IPS-11a (cell line): Measurements from ENCODE around the gene APBB2.

ENCODE experiments used
- H3K4me3 ChIP-seq: one replicate; pipeline ENCODE4 v1.5.1; 2013; ENCODE audit warnings: low read depth, low read length, control low read depth

The APBB2 gene

DNA sequence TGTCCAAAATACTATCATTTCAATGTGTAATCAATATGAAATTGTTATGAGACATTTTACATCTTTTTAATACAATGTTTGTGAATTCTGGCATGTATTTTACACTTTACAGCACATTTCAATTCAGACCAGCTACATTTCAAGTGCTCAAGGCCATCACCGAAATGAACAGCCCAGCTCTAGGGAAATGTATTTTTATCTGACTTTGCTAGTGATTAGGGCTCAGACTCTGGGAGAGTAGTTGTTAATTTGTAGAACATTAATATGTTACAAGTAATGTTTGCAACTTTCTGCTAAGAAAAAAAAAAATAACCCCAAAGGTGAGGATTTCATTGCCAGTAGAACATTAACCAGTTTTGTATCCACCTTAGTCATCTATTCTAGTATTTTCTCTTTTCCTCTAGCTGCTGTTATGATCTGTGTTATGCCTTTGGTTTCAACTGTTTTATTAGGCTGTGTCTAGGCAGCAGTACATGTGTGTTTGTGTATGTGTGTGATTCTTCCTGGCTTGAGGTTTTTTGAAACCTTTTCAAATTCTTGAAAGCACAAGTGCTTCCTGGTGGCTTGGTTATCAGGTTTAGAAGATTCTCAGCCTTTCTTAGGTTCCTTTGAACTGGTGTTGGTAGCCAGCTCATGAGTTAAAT lies 338.7 kb downstream of the APBB2 start:
- H3K4me3 ChIP-seq = no peak overlapping the region

DNA sequence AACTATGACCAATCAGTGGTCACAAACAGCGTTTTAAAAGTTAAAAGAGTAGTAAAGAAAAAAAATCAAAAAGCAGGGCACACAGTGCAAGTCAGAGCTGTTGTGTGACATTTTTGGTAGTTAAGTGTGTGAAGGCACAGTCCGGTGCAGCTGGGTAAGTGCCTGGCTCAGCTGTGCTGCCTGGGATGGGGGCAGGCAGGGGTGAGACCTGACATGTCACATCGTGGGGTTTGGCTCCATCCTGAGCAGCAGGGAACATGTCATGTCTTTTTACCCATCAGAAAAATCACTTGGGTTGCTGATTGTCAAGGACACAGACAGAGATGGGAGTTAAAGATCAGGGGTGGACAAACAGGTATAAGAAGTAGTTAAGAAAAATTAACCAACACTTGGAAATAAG lies 339.4 kb downstream of the APBB2 start:
- H3K4me3 ChIP-seq = no peak overlapping the region

DNA sequence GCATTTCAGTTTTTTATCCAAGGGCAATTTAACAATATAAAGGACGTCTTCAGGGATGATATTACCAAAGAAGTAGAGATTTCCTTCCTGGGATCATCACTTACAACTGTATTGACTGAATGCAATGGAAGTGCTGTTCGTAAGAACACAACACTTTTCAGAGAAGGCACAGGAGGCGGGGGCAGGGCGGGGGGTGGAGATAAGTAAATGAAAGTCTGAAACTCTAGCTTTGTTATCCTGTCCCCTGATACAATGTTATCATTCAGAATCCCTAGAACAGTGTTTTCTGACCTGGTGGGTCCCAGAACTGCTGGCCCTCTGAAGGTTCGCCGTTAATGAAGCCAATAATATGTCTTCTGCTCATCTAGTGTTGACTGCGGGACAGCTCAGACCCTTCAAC lies 340.0 kb downstream of the APBB2 start:
- H3K4me3 ChIP-seq = no peak overlapping the region

DNA sequence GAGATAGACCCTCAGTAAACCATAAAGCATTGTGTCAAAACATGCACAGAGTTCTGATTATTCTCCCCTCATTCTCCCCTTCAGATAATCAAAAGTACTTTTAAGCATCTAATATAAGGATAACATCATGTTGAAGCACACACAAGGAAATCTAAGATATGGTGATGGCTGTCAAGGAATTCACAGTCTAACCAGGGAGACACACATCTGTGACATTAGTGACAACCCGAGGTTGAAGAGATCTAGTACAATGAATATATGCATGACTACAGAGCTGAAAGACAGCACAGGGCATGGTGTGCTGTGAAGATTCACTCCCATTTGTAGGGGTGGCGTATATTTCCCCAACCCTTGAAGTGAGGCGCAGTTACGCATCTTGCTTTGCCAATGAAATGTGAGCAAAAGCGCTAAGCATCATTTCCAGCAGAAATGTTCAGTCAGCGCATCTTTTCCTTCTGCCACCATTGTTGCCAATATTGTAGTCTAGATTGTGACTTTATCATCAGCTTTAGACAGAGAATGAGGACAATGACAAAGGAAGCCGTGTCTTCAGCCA lies 342.6 kb downstream of the APBB2 start:
- no peak overlapping the region for H3K4me3 ChIP-seq

DNA sequence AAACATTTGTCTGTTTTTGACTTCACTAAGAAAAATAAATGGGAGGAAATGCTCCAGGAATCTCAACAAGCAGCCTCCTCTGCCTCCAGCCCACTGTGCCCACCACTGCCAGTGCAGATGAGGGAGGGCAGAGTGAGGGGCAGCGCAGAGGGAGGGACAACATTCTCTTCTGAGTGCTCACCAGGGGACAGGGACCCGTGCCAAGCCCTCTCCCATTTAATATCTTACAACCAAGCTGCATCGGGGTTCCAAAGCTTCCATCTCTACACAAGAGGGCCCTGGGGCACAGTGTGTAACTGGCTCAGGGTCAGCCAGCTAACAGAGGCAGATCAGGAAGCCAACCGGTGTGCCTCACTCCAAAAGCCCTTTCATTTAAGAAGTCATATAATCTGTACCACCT lies 344.2 kb downstream of the APBB2 start:
- no peak overlapping the region for H3K4me3 ChIP-seq

DNA sequence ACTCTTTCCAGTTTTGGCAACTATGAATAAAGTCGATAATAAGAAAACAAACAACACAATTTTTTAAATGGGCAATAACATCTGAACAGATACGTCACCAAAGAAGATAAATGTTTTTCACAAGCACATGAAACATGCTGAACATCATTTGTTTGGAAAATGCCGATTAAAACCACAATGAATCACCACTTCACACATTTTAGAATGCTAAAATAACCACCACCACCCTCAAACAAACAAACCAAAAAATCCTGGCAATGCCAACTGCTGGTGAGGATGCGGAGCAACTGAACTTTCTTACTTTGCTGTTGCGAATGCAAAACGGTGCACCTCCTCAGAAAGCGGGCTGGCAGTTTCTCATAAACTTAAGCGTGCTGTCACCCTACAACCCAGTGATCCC lies 348.6 kb downstream of the APBB2 start:
- H3K4me3 ChIP-seq = no peak overlapping the region

DNA sequence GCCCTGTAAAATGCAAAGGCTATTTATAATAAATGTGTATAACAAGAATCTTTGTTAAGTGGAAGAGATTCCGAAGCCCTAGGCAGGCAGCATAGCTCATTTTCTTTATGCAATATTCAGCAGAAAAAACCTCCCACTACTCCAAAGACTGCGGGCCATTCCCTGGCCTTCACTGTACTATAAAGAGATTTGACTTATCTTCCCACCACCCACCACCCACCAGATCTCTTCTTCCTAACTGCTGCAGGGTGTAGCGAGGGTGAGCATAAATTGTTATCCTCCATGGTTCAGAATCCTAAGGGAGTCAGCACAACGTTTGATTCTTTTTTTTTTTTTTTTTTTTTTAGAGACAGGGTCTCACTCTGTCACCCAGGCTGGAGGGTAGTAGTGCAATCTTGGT lies 349.8 kb downstream of the APBB2 start:
- no peak overlapping the region for H3K4me3 ChIP-seq

DNA sequence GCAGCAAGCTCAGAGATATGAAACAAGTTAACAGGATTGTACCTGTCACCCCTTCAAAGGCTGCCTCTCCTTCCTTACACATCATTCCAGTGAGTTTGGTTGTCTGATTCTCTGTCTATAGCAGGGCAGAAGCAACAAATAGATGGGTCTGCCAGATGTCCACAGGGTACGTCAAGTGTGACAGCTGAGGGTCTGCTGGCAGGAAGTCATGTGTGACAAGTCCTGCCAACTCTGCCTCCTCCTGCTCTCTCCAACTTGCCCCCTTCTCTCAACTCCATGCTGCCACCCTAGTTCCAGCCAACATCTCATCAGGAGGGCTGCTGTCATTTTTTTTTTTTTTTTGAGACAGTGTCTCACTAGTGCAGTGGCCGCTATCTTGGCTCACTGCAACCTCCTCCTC lies 355.4 kb downstream of the APBB2 start:
- no peak overlapping the region for H3K4me3 ChIP-seq

DNA sequence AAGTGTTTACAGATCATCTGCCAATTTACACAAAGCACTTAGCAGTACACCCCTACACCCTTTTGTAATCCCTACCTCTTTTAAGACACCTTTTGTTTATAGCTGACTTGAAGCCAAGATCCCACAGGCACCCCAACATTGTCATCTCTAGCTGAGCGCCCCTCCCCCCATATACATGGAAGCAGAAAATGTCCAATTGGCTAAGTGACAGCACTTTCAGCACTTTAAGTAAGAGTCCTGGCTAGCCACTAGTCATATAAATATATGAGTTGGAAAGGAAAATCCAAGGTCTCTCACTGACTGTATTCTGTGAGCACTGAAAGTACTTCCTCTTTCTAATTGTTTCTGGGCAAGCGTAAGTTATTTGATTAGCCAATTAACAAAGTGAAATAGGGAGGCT lies 356.4 kb downstream of the APBB2 start:
- H3K4me3 ChIP-seq = no peak overlapping the region

DNA sequence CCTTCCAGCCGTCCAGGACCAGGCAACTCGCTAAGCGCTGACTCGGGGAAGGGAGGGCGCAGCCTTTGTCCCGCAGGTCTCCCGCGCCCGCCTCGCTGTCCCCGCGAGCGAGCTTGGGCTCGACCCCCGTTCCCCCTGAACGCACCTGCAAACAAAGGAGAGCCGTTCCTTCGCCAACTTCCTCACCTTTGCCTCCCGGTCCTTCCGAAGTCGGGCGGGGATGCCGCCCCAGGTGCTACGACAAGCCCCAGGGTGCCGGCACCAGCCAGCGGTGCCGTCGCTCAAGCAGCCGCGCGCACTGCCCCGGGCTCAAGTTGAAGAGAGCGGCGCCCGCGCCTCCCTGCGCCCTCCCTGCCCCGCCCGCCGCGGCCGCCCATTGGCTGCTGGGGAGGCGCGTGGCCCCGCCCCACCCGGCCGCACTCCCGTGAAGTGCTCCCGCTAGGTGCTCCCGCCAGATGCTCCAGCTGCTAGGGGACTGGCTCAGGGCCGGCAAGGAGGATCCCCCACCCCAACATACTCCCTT lies 357.4 kb downstream of the APBB2 start:
- H3K4me3 ChIP-seq = peak overlapping the region; percentile 79

DNA sequence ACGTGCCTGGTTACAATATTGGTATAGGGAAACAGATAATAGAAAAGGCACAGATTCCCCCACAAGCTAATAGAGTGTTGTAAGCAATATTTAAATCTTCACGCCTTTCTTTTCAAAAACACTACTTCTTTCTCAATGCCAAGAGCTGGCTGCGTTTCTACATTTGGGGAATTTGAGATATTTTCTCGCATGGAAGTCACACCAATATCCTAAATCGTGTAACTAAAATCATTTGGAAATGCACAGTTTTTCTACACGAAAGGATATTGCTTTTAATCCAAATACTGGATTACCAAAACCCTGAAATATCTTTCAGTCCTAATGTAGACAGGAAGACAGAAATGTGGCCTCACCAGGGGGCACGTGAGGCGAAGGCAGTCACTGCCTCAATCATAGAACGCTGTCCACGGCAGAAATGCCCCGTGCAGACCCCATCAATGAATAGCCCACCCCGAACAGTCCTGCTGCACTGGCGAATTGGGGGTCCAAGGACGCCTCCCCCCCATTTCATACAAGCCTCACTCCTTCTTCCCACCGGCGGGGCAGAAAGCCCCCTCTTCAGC lies 358.0 kb downstream of the APBB2 start:
- peak overlapping the region; percentile 79 for H3K4me3 ChIP-seq

DNA sequence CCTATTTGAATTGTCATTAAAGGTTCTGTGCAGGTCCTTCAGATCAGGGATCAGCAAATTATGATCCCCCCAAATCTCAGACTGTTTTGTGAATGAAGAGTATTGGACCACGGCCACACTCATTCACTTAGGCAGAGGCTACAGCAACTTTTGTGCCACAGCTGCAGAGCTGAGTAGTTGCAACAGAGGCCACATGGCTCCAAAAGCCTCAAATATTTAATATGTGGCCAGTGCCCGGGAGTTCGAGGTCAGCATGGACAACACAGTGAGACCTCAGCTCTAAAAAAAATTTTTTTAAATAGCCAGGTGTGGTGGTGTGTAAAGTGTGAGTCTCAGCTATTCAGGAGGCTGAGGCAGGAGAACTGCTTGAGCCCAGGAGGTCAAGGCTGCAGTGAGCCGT lies 363.8 kb downstream of the APBB2 start:
- H3K4me3 ChIP-seq = no peak overlapping the region

DNA sequence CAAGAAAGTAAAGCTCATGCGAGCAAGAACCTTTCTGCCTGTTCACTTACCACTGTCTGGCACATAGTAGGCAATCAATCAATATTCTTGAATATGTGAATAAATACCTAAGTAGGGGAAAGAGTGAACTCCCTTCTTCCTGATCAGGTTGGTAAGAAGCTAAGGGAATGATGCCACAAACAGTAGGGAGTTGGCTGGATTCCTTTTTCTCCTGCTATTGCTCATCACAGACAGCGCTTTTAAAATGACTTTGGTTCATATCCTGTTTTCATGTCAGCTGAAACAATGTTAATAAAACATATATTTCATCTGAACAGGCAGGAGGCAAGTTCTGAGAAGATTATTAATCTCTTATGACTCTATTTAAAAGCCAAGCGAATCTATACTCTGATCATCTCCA lies 365.4 kb downstream of the APBB2 start:
- H3K4me3 ChIP-seq = no peak overlapping the region

DNA sequence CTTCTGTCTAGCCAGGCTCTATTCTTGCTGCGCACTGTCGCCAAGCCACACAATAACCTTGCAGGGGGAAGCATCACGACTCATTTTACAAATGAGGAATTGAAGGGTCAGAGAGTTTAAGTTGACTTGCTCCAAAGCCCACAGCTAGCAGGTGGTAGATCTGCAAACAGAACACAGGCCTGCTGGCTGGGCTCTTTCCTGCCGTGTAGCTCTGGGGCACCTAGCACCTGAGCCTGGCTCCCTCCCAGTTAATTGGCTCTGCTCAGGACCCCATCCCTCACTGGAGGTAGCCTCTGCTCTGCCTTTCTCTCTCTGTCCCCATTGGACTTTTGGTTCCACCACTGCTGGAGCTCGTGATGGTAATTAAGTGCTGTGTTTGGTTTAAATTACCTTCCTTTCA lies 366.1 kb downstream of the APBB2 start:
- H3K4me3 ChIP-seq = no peak overlapping the region

DNA sequence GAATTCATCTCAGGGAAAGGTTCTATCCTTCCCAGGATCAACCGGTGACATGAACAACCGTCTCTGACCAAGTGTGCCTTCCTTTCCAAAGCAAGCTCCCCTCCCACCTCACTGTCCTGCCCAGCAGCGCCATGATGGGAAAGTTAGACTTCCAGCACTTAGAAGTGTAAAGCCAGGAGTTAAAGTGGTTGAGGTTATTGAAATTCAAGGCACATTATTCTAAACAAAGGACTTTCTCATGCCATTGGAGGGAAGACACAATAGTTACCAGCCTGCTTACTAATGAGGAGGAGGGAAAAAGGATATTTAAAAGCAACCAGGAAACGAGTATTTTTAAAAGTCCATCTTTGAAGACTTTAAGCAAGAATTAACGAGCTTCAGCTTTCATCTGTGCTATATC lies 367.8 kb downstream of the APBB2 start:
- H3K4me3 ChIP-seq = no peak overlapping the region

DNA sequence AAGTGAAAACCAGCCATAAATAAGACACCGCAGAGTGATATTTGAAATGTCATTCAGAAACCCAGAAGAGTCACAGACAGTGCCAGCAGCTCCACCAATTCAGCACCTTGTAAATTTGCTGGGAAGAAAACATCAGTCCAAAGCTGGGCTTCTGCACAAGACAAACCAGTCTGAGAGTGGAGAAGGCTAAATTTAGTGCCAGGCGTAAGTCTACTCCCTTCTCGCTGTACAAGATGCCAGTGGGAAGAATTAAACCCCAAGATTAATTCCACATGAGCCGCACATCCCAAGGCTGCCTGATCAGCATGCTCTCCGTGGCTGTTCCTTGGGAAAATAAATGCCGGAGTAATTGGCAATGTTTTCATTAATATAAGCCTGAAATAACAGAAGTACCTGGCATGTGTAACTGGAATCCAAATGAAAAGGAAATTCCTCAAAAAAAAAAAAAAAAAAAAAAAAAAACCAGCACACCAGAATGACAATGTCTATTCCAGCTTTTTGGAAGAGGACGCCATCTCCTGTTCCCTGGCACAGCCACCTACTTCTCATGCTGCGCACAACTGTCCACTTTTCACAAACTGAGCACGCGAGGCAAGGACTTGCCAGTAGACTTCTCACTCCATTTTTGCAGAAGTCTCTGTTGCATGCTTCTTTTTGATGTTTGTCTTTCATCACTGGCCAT lies 369.0 kb downstream of the APBB2 start:
- H3K4me3 ChIP-seq = no peak overlapping the region

DNA sequence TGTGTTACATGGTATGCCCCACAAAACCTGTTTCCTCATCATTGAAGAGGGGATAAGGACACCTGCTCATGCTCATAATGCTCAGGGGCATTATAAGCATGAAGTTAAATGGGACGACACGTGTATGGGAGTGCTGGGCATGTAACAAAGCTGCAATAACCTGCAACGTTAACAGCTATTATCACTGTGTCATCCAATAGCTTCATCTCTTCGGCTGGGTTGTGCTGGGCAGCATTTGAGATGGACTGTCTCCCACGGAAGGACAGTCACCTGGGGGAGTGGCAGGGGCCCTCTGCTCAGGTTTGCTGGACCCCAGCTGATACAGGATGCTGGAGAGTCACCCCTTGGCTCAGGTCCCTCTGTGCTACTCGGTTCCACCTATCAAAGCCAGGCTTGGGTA lies 370.1 kb downstream of the APBB2 start:
- H3K4me3 ChIP-seq = no peak overlapping the region

DNA sequence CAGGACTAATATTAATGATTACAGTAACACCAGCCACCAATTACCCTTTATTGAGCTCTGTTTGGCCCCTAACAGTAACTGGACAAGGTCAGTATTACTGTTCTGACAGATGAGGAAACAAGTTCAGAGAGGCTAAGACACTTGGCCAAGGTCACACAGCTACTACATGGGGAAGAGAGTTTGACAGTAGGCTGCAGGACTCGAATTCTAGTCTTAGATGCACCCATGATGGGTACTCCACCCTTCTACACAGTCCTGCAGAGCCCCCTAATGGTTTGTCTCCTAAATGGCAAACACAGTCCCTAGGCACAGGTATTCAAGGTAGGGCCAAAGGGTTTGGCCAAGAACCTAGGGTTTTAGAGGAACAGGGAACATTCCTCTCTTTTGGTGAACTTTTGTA lies 370.6 kb downstream of the APBB2 start:
- H3K4me3 ChIP-seq = no peak overlapping the region

DNA sequence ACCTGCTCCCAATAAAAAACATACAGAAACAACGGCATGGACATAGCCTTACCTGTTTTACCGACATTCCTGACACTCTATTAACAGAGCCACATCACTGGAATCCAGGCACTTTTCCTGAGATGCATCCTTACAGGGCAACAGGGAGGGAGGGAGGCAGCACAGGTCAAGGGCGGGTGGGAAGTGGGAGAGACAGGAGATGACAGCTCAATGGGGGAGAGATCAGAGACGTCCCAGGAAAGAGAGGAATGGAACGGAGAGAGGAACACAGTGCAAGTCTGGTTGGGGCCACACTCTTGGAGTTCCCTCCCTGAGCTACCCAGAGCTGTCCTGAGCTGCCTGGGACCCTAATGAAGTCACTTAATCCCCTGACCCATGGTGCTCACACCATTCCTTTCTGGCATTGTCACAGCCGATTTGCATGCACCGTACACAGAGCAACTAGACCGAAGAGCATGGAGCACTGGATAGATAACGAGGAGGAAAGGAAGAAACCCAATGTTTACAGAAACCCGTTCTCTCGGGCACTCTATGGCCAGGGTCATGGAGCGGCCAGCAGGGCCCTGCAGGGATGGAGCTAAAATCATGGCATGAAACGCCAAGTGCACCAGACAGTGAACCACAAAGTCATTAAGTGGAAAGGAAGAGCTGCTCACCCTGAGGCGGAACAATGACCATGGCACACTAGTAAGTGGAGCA lies 371.5 kb downstream of the APBB2 start:
- no peak overlapping the region for H3K4me3 ChIP-seq

DNA sequence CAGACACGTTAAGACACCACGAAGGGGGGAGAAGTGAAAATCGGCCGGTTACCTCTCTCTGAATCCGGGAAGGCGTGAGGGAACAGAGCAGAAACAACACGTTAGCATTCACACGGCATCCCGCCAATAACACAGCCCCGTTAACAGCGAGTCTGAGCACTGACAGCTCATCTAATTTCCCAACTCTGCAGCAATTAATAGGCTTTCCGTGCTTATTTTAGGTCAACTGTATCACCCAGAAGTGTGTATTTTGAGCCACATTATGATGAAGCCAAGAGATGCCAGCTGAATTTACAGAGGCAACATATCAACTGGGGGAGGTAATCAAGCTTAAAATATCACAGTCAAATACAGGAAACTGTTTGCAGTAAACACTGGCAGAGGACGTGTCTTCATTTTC lies 372.0 kb downstream of the APBB2 start:
- no peak overlapping the region for H3K4me3 ChIP-seq

DNA sequence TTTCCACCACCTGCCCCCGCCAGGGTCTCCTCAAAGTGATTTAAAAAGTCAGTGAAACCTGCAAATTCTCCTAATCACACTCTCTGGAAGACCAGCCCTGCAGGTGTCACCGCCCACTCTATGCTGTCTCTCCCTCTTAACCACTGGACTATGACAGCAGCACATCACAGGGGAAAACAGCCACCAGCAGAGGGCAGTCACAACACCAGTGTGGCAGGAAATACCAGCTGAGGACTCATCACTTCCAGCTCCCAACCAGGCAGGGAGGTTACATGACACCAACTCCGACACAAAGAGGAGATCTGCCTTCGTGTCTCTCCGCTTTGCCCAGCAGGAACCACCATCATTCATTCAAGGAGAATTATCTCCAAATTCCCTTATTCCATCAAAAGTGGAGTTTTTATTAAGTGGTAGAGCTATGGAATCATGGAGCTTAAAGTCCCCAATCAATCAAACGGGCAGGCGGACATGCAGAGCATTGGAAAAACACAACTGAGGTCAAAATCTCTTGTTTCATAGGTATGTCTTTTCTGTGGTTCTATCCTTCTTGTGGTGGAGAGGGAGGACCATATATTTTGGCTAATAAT lies 373.3 kb downstream of the APBB2 start:
- no peak overlapping the region for H3K4me3 ChIP-seq
